ENCODE data around the gene GAPDHS.
A peak's percentile ranks its signal among the peaks of the same experiment; 100 is the strongest.

GRCh38 chr19:35510626-35510964, 22.7 kb upstream of the GAPDHS start:
- peak in 1 of 4 donors; percentile 1 for TF ChIP-seq CTCF (IDR thresholded peaks at IDR 0.05)
- no peak for TF ChIP-seq POLR2A (IDR thresholded peaks at IDR 0.05)

All from right lobe of liver (tissue), 4 donors.